Endothelial cell of coronary artery (primary cell): ENCODE measurements around the gene AGAP5. TPM values are rescaled to one million over a fixed set of nuclear protein-coding genes. Genes with fewer than 3 reads are reported as not detected.

Experiments used
- total RNA-seq: library from RNA; depleted of rRNA; stranded (reverse); fragments of >200 nt; gene quantifications from 2 replicates; pipeline ENCODE4 v1.2.3, GENCODE V29; 2014

AGAP5 gene
- total RNA-seq: 1.6 and 4.4 TPM in 2 replicates

DNA sequence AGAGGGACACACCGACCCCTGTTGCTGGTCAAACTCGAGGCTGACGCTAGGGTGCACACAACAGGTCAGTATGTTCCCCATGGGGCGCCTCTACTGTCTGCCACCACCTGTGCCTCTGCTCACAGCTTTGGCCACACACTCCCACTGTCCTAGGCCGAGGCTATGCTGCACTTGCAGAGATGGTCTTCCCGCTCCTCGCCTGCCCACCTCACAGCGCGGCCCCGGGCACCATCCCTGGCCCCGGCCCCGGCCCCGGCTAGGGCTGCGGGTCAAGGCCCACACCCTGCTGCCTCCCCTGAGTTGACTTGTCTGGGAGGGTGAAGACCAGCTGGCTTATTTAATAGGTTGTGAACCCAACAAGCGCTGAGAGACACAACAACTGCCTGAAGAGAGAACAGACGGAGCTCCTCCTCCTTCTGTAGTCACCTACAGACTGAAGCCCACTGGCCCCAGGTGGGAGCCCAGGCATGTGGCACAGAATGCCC lies at the start of gene AGAP5:
AGAP5 (minus strand) TSS at position 435 of the 485 bp plus-strand sequence; CDS start at position 81, 354 bp downstream.

DNA sequence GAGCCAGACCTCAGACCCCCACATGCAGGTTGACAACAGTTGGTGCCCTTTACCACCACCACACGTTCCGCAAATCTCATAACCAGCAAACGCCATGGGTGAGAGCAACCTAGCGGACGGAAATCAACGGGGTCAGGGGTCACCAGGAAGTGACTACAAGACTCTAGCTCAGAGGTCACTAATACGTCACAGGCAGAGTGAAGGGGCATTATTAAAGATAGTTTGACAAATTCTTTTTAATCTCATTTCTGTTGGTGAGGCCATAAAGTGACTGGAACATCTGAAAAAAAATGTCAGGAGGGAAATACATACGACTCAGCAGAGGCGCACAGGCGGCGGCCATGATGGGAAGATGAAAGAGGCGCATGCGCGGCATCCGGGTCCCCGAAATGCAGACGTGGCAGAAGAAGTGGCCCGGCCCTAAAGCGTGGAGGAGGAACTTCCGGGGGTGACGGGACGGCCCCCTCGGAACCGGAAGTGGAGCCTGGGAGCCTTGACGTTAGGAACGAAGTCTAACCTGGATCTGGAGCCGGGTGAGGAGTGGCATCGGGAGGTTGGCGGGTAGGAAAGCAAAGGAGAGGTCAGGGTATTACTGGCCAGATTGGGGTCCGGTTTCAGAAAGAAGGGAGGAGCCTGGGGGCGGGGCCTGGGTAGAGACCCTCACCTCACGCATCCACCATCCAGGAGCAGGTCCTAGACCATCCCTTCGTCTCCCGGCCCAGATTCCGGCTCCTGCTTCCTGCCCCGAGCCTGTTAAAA lies 46.2 kb upstream of the AGAP5 start, which contains the start of gene SEC24C:
SEC24C (plus strand) TSS at position 468 of the 759 bp plus-strand sequence. CDS start 2,461 bp downstream, outside the sequence.

DNA sequence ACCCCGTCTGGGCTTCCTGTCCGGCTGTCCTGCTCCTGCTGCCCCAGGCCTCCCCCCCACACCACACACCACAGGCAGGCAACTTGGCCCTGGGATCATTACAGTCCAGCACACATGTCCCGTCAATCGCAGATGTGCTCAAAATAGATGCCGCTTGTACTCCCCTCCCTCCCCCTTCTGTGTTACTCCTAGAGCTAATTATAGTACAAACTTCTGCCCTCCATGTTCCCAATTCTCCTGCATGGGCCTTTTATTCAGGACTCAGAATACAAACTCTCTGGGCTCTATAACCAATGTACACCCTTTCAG lies 42.0 kb downstream of the AGAP5 start, which contains the start of gene SYNPO2L:
SYNPO2L (minus strand) TSS at position 40 of the 309 bp plus-strand sequence. CDS start 107 bp downstream, outside the sequence.

DNA sequence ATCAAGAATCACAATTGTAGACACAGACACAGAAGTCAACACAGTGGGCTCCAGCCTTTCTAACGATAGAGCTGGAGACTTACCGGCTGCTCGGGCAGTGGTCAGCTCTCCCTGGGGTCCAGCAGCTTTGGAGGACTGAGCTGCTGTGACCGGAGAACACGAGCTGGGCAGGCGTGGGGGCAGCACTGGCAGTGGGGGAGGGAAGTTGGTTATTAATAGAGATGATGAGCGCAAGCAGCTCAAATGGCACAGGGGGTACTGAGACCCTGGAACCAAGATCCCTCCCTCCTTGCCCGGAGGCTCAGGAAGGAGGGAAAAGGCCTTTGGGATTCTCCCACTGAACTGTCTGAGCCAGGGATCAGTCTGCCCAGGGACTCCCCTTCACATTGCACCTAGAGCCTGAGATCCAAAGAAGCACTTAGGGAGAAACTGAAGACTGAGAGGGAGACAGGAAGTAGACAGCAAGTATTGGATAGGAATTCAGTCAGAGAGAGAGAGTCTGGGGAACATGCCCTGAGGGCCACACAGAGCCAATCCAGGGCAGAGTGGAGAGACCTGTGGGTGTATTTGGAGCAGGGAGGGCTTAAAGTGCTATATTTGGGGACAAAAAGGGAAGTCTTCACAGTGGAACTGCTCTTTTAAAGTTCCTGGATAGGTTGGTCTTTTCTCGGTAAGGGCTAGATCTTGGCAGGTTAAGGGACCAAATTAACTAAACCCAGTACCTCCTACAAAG lies 56.4 kb downstream of the AGAP5 start, which contains the start of gene MYOZ1:
MYOZ1 (minus strand) TSS at position 147 of the 733 bp plus-strand sequence. CDS start 1,457 bp downstream, outside the sequence.

Other genes with a start within 250 kb of the AGAP5 start
- gene PPP3CB, start 202.1 kb downstream of the AGAP5 start, total RNA-seq: 10.8 and 17.9 TPM in 2 replicates
- gene USP54, start 106.8 kb downstream of the AGAP5 start, total RNA-seq: 4.7 and 9.6 TPM in 2 replicates
- not detected in 2 replicates for gene MYOZ1, start 56.6 kb downstream of the AGAP5 start, total RNA-seq
- not detected in 2 replicates for gene SYNPO2L, start 42.1 kb downstream of the AGAP5 start, total RNA-seq
- gene SEC24C, start 46.3 kb upstream of the AGAP5 start, total RNA-seq: 70.7 and 75.6 TPM in 2 replicates
- 30.9 and 40.6 TPM in 2 replicates for gene CHCHD1, start 83.9 kb upstream of the AGAP5 start, total RNA-seq
- gene ZSWIM8, start 87.5 kb upstream of the AGAP5 start, total RNA-seq: 30.0 and 49.1 TPM in 2 replicates
- 11.7 and 20.0 TPM in 2 replicates for gene NDST2, start 113.5 kb upstream of the AGAP5 start, total RNA-seq
- gene CAMK2G, start 176.4 kb upstream of the AGAP5 start, total RNA-seq: 27.2 and 28.5 TPM in 2 replicates
- gene PLAU, start 213.0 kb upstream of the AGAP5 start, total RNA-seq: 45.6 and 46.1 TPM in 2 replicates